ENCODE data around the gene SNX20. TPM values are rescaled to one million over a fixed set of nuclear protein-coding genes. Genes with fewer than 3 reads are reported as not detected.
A peak's percentile ranks its signal among the peaks of the same experiment; 100 is the strongest.

Gene SNX20
- total RNA-seq, 2 donors from 2014 or later = 44.0 to 58.9 TPM

GRCh38 chr16:50683689-50684374, 2.7 kb upstream of the SNX20 start:
- peak in 1 of 3 donors; percentile 48 for DNase-seq
- ATAC-seq = peak; percentile 66
- peaks cover 1% of the 10 kb centered on the region for H3K36me3 Mint-ChIP-seq (ENCODE audit: low read depth)
- H3K27ac Mint-ChIP-seq = peak overlapping the region; percentile 99
- peaks cover 63% of the 10 kb centered on the region for H3K4me1 Mint-ChIP-seq
- H3K9me3 ChIP-seq (ENCODE audit: control insufficient read depth, low read length, poor library complexity, severe bottlenecking) = no peaks in the 10 kb centered on the region
- H3K4me3 Mint-ChIP-seq = peak overlapping the region; percentile 84
- no peaks in the 10 kb centered on the region for H3K27me3 Mint-ChIP-seq

GRCh38 chr16:50680556-50680893, 587 bp downstream of the SNX20 start:
- DNase-seq (no peak), ATAC-seq (no peak)
- Mint-ChIP-seq H3K4me1 (peaks cover 74% of the 10 kb centered on the region), H3K27me3 (no peaks in the 10 kb centered on the region), H3K27ac (peak overlapping the region; percentile 99), H3K4me3 (peak overlapping the region; percentile 97), H3K36me3 (ENCODE audit: low read depth) (peaks cover 16% of the 10 kb centered on the region)
- H3K9me3 ChIP-seq (ENCODE audit: control insufficient read depth, low read length, poor library complexity, severe bottlenecking) = no peaks in the 10 kb centered on the region

GRCh38 chr16:50679676-50680555, 1.2 kb downstream of the SNX20 start:
- H3K36me3 Mint-ChIP-seq (ENCODE audit: low read depth) = peaks cover 18% of the 10 kb centered on the region
- H3K4me3 Mint-ChIP-seq = peak overlapping the region; percentile 97
- no peaks in the 10 kb centered on the region for H3K27me3 Mint-ChIP-seq
- DNase-seq (no peak), ATAC-seq (no peak)
- peaks cover 68% of the 10 kb centered on the region for H3K4me1 Mint-ChIP-seq
- H3K9me3 ChIP-seq (ENCODE audit: control insufficient read depth, low read length, poor library complexity, severe bottlenecking) = no peaks in the 10 kb centered on the region
- peak overlapping the region; percentile 99 for H3K27ac Mint-ChIP-seq

DNA sequence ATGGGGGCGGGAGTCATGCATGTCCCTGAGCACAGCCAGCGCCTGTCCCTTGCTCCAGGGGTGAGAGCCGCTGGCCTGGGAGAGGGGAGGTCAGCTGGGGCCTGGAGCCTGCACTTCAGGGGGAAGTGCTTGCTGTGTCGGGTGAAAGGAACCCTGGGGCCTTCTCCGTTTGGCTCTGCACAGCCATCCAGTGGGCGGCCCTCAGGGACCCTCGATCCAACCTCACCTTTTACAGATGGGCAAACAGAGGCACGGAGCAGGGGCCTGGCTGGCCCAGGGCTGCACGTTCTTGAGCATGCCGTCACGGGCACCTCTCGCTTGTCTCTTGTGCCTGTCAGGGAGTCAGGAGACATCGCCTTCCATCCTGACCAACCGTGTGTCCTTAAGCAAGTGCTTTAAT, 1.8 kb downstream of the SNX20 start:
- H3K27me3 Mint-ChIP-seq = no peaks in the 10 kb centered on the region
- peak overlapping the region; percentile 99 for H3K27ac Mint-ChIP-seq
- ATAC-seq (no peak), DNase-seq (no peak)
- peaks cover 62% of the 10 kb centered on the region for H3K4me1 Mint-ChIP-seq
- peak overlapping the region; percentile 97 for H3K4me3 Mint-ChIP-seq
- no peaks in the 10 kb centered on the region for H3K9me3 ChIP-seq (ENCODE audit: control insufficient read depth, low read length, poor library complexity, severe bottlenecking)
- H3K36me3 Mint-ChIP-seq (ENCODE audit: low read depth) = peaks cover 18% of the 10 kb centered on the region

DNA sequence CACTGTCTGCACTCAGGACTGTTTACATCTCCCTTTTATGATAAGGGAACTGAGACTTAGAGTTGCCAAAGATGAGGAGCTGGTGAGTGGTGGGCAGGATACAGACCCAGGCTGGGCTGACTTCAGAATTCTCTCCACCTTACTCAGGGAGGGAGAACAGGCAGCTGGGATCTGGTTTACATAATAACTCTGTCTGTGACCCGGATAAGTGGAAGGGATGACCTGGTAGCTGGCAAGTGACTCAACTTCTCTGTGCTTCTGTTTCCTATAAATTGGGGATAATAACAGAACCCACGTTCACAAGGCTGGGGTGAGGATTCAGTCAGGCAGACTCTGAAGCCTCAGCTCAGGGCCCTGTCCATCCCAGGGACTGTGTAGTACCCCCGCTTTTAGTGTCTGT, 2.6 kb downstream of the SNX20 start:
- Mint-ChIP-seq H3K27me3 (no peaks in the 10 kb centered on the region), H3K4me1 (peaks cover 54% of the 10 kb centered on the region), H3K4me3 (peak overlapping the region; percentile 97), H3K27ac (peak overlapping the region; percentile 99), H3K36me3 (ENCODE audit: low read depth) (peaks cover 20% of the 10 kb centered on the region)
- H3K9me3 ChIP-seq (ENCODE audit: control insufficient read depth, low read length, poor library complexity, severe bottlenecking) = no peaks in the 10 kb centered on the region
- ATAC-seq (no peak), DNase-seq (no peak)

DNA sequence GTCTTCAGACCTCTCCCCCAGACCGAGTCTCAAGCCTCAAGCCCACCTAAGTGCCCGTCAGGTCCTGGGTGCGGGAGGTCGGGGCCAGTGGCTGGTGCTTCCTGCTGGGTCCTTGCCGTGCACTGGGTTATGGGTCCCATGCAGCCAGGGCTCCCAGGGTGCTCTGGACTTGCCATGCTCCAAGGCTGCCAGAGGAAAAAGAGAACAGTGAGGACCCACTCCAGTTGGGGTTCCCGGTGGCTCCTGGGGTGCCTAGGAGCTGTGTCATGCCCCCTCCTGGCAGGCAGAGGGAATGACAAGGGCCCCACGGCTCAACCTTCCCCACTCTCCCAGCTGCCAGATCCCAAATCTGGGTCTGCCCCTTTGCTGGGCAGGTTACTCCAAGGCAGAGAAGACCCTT, 3.8 kb downstream of the SNX20 start:
- H3K9me3 ChIP-seq (ENCODE audit: control insufficient read depth, low read length, poor library complexity, severe bottlenecking) = no peaks in the 10 kb centered on the region
- Mint-ChIP-seq H3K27me3 (no peaks in the 10 kb centered on the region), H3K36me3 (ENCODE audit: low read depth) (peaks cover 24% of the 10 kb centered on the region), H3K27ac (peak overlapping the region; percentile 99), H3K4me3 (peak overlapping the region; percentile 97), H3K4me1 (peaks cover 44% of the 10 kb centered on the region)
- no peak for DNase-seq
- no peak for ATAC-seq

DNA sequence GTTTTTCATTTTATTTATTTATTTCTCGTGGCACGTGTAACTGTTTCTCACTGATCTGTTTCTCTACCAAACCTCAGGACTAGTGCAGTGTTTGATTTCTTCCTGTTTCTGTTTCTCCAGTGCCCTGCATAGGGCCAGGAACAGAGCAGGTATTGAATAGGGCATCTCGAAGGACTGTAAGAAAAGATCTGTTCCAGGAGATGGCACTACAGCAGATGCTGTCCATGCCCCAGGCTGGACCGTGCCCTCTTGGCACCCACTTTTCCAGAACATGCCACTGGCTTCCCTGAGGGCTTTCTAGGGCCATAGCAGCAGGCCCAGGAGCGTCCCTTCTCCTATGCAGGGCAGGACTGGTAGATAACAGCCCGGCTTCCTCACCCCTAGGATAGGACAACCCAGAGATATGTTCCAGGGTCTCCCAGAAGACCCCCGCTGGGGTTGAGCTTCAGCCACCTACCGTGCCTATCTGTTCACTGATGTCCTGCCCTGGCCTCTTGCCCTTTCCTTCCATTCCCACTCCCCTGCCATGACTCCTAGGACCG, 4.4 kb downstream of the SNX20 start:
- peaks cover 42% of the 10 kb centered on the region for H3K4me1 Mint-ChIP-seq
- peaks cover 24% of the 10 kb centered on the region for H3K36me3 Mint-ChIP-seq (ENCODE audit: low read depth)
- H3K27ac Mint-ChIP-seq = peak overlapping the region; percentile 99
- H3K9me3 ChIP-seq (ENCODE audit: control insufficient read depth, low read length, poor library complexity, severe bottlenecking) = no peaks in the 10 kb centered on the region
- H3K4me3 Mint-ChIP-seq = peak overlapping the region; percentile 97
- DNase-seq = no peak
- ATAC-seq = no peak
- H3K27me3 Mint-ChIP-seq = no peaks in the 10 kb centered on the region

- Mint-ChIP-seq H3K4me3 (peak overlapping the region; percentile 19), H3K4me1 (peaks cover 44% of the 10 kb centered on the region), H3K36me3 (ENCODE audit: low read depth) (peaks cover 24% of the 10 kb centered on the region), H3K27me3 (no peaks in the 10 kb centered on the region), H3K27ac (peak overlapping the region; percentile 99)
- ATAC-seq (no peak), DNase-seq (no peak)
- no peaks in the 10 kb centered on the region for H3K9me3 ChIP-seq (ENCODE audit: control insufficient read depth, low read length, poor library complexity, severe bottlenecking)
Measured at GRCh38 chr16:50675686-50676610, 5.2 kb downstream of the SNX20 start.

- H3K27me3 Mint-ChIP-seq = no peaks in the 10 kb centered on the region
- DNase-seq (no peak), ATAC-seq (no peak)
- peaks cover 24% of the 10 kb centered on the region for H3K36me3 Mint-ChIP-seq (ENCODE audit: low read depth)
- no peaks in the 10 kb centered on the region for H3K9me3 ChIP-seq (ENCODE audit: control insufficient read depth, low read length, poor library complexity, severe bottlenecking)
- H3K4me3 Mint-ChIP-seq = no peak overlapping the region
- peaks cover 38% of the 10 kb centered on the region for H3K4me1 Mint-ChIP-seq
- H3K27ac Mint-ChIP-seq = no peak overlapping the region
Measured at GRCh38 chr16:50674831-50675230, 6.3 kb downstream of the SNX20 start.

DNA sequence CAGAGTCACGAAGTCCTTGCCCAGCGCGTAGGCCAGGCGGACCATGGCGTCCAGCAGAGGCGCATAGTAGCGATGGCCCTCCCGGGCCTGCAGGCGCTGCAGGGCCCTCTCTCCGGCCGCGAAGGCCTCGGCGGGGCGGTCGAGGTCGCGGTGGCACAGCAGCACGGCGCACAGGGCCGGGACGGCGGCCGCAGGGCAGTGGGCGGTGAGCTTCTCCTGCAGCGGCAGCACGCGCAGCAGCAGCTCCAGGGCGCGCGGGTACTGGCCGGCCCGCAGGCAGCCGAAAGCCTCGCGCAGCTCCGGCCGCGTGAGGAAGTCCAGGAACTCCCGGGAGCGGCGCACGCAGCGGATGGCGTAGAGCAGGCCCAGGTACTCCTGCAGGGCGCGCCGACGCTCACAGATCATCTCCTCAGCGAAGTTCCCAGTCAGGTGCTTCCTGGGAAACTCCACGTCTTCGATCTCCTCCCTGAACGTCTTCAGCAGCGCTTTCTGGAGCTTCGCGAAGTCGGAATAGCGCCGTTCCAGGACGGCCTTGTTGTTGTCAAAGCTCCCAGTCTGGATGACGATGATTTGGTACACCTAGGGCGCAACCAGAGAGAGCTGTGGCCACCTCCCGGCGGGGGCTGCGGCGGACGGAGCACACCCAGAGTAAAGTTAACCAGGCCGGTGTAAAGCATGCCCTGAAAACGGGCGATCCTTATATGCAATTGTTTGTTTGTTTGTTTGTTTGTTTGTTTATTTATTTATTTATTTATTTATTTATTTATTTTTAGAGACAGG, 7.4 kb downstream of the SNX20 start:
- peaks cover 21% of the 10 kb centered on the region for H3K36me3 Mint-ChIP-seq (ENCODE audit: low read depth)
- H3K27me3 Mint-ChIP-seq = no peaks in the 10 kb centered on the region
- no peak overlapping the region for H3K27ac Mint-ChIP-seq
- no peak for DNase-seq
- no peaks in the 10 kb centered on the region for H3K9me3 ChIP-seq (ENCODE audit: control insufficient read depth, low read length, poor library complexity, severe bottlenecking)
- H3K4me1 Mint-ChIP-seq = peaks cover 28% of the 10 kb centered on the region
- no peak overlapping the region for H3K4me3 Mint-ChIP-seq
- no peak for ATAC-seq

GRCh38 chr16:50671644-50672260, 9.4 kb downstream of the SNX20 start:
- Mint-ChIP-seq H3K4me1 (peaks cover 25% of the 10 kb centered on the region), H3K36me3 (ENCODE audit: low read depth) (peaks cover 14% of the 10 kb centered on the region), H3K4me3 (peak overlapping the region; percentile 57), H3K27ac (peak overlapping the region; percentile 83), H3K27me3 (no peaks in the 10 kb centered on the region)
- peak; percentile 45 for ATAC-seq
- DNase-seq = peak in 1 of 3 donors; percentile 50
- no peaks in the 10 kb centered on the region for H3K9me3 ChIP-seq (ENCODE audit: control insufficient read depth, low read length, poor library complexity, severe bottlenecking)

- Mint-ChIP-seq H3K4me3 (no peak overlapping the region), H3K4me1 (peaks cover 24% of the 10 kb centered on the region), H3K27ac (peak overlapping the region; percentile 66), H3K27me3 (no peaks in the 10 kb centered on the region), H3K36me3 (ENCODE audit: low read depth) (peaks cover 11% of the 10 kb centered on the region)
- DNase-seq (no peak), ATAC-seq (no peak)
- no peaks in the 10 kb centered on the region for H3K9me3 ChIP-seq (ENCODE audit: control insufficient read depth, low read length, poor library complexity, severe bottlenecking)
Measured at GRCh38 chr16:50670476-50670875, 10.6 kb downstream of the SNX20 start.
